GM23338 (cell line): ENCODE measurements around the gene CACNA2D3. TPM values are rescaled to one million over a fixed set of nuclear protein-coding genes. Genes with fewer than 3 reads are reported as not detected.

Experiments used
- ATAC-seq: fragments of 200-7000 bp; cut with Tn5 transposase; 3 replicates; pipeline ENCODE4 v1.9.1; 2020
- DNase-seq: peaks from one replicate; pipeline ENCODE4 v3.0.0-alpha.2; 2015; ENCODE audit warnings: low spot score
- H2AFZ ChIP-seq: fragments of 200-600 bp; sonication (generic); 2 replicates; pipeline ENCODE4 v1.8.0; 2016; ENCODE audit warnings: antibody characterized with exemption, mild to moderate bottlenecking, moderate library complexity
- H3F3A ChIP-seq: fragments of 200-600 bp; sonication (generic); replicated peaks from 2 replicates; pipeline ENCODE4 v1.8.0; 2017; ENCODE audit warnings: antibody characterized with exemption, mixed run types, low read depth
- H3K27ac ChIP-seq: fragments of 200-600 bp; sonication (generic); 2 replicates; pipeline ENCODE4 v1.6.1; 2016; ENCODE audit warnings: low read depth
- H3K27me3 ChIP-seq: fragments of 200-600 bp; sonication (generic); 2 replicates; pipeline ENCODE4 v1.8.0; 2016; ENCODE audit warnings: mild to moderate bottlenecking, mixed run types, moderate library complexity; ENCODE audit not compliant: insufficient read depth
- H3K36me3 ChIP-seq: fragments of 200-600 bp; sonication (generic); 2 replicates; pipeline ENCODE4 v1.8.0; 2016; ENCODE audit warnings: mild to moderate bottlenecking; ENCODE audit not compliant: insufficient read depth
- H3K4me1 ChIP-seq: fragments of 200-600 bp; sonication (generic); 2 replicates; pipeline ENCODE4 v1.8.0; 2016; ENCODE audit warnings: mild to moderate bottlenecking, moderate library complexity; ENCODE audit not compliant: insufficient read depth
- H3K4me2 ChIP-seq: fragments of 200-600 bp; sonication (generic); 2 replicates; pipeline ENCODE4 v1.7.1; 2017; ENCODE audit warnings: mixed run types
- H3K4me3 ChIP-seq: fragments of 200-600 bp; sonication (generic); 2 replicates; pipeline ENCODE4 v1.6.1; 2016; ENCODE audit warnings: mixed run types
- H3K79me2 ChIP-seq: fragments of 200-600 bp; sonication (generic); replicated peaks from 2 replicates; pipeline ENCODE4 v1.8.0; 2017; ENCODE audit warnings: mild to moderate bottlenecking; ENCODE audit not compliant: insufficient read depth
- H3K9me2 ChIP-seq: fragments of 200-600 bp; sonication (generic); 2 replicates; pipeline ENCODE4 v1.8.0; 2017; ENCODE audit not compliant: insufficient read depth
- H4K20me1 ChIP-seq: fragments of 200-600 bp; sonication (generic); replicated peaks from 2 replicates; pipeline ENCODE4 v1.8.0; 2017; ENCODE audit warnings: mild to moderate bottlenecking; ENCODE audit not compliant: insufficient read depth
- H3K27ac Mint-ChIP-seq: 2 replicates; pipeline ENCODE4 v1.8.0; 2020; ENCODE audit warnings: inconsistent platforms, mild to moderate bottlenecking, moderate library complexity, mixed read lengths
- H3K27me3 Mint-ChIP-seq: 3 replicates; pipeline ENCODE4 v1.8.0; 2022; ENCODE audit warnings: low read depth, mild to moderate bottlenecking, moderate library complexity, mixed read lengths, inconsistent platforms; ENCODE audit not compliant: insufficient read depth, poor library complexity
- H3K36me3 Mint-ChIP-seq: 3 replicates; pipeline ENCODE4 v1.8.0; 2021; ENCODE audit warnings: low read depth, mild to moderate bottlenecking, inconsistent platforms, moderate library complexity, mixed read lengths
- H3K4me1 Mint-ChIP-seq: 3 replicates; pipeline ENCODE4 v1.8.0; 2020; ENCODE audit warnings: mild to moderate bottlenecking, inconsistent platforms, mixed read lengths
- H3K4me3 Mint-ChIP-seq: 3 replicates; pipeline ENCODE4 v1.8.0; 2021; ENCODE audit warnings: moderate library complexity, mild to moderate bottlenecking, inconsistent platforms, mixed read lengths
- H3K9me3 Mint-ChIP-seq: 3 replicates; pipeline ENCODE4 v1.8.0; 2020; ENCODE audit warnings: moderate library complexity, mild to moderate bottlenecking, inconsistent platforms, mixed read lengths
- NANOG ChIP-seq: IDR thresholded peaks from 2 replicates; pipeline ENCODE4 v1.6.1; 2016; ENCODE audit warnings: antibody characterized with exemption, borderline replicate concordance
- POLR2AphosphoS5 ChIP-seq: IDR thresholded peaks from 2 replicates; pipeline ENCODE4 v1.6.1; 2016; ENCODE audit warnings: antibody characterized with exemption, low read depth
- polyA plus RNA-seq: library from polyadenylated mRNA; unstranded; fragments of >200 nt; fragmentation: Nextera tagmentation; extraction: Ambion mirVana; gene quantifications from 2 replicates; pipeline ENCODE4 v1.2.1, GENCODE V29; 2016
- total RNA-seq: library from RNA; depleted of rRNA; stranded (reverse); fragments of >200 nt; shearing (Covaris generic); gene quantifications from 2 replicates; pipeline ENCODE4 v1.2.3, GENCODE V29; 2014
- TF ChIP-seq, protein P1 (sequence below), 2 experiments: fragments of 200-600 bp in 1 of 2; sonication (generic) in 1 of 2; conservative IDR thresholded peaks; 2 replicates each; pipeline versions ENCODE4 v1.5.1 to v1.6.1; 2016 to 2017; ENCODE audit warnings: antibody characterized with exemption in 2 of 2, low read depth in 2 of 2, mild to moderate bottlenecking in 2 of 2, moderate library complexity in 1 of 2
- TF ChIP-seq, protein P2 (sequence below): IDR thresholded peaks from one replicate; pipeline ENCODE4 v1.6.1; 2018; ENCODE audit warnings: antibody characterized with exemption; ENCODE audit not compliant: unreplicated experiment
- TF ChIP-seq, protein P3 (sequence below): fragments of 250-450 bp; sonication (Bioruptor Pico); IDR thresholded peaks from 2 replicates; pipeline ENCODE4 v1.5.0; 2020; ENCODE audit warnings: mild to moderate bottlenecking, moderate library complexity

CACNA2D3 gene
- total and polyA plus RNA-seq, 2 experiments from 2014 or later: 2.2 to 2.3 TPM

DNA sequence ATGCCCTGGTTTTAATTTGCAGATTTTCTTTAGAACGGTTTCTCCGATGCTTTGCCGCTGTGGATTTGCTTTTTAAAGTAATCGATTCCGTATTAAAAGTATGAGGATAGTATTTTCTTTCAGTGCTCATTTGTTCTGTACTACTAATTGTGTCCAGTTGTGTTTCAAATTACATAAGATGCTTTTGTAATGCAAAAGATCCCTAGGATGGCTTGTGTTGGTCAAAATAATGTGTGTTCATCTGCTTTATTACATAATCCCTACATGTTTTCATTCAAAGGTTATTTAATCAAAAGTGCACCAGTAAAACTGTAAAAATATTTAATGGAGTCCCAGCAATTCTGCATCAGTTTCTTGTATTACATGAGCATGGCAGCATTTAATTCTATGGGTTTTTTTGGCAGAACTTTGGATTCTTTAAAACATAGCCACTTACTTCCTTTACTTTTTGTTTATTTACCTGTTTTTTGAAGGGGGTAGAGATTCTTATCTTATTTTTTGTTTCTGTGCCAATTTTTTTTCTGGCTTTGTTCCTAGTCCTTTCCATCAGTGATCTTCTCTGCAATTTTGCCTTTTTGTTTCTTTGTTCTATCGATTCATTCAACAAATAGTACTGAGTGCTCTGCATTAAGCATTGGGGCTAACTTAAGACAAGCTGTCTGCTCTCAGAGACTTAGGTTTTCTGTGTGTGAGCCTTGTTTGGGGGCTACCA, 452.7 kb downstream of the CACNA2D3 start:
- Mint-ChIP-seq H3K27ac (no peak overlapping the region), H3K4me3 (no peak overlapping the region), H3K36me3 (no peaks in the 10 kb centered on the region), H3K4me1 (peaks cover 12% of the 10 kb centered on the region), H3K27me3 (no peaks in the 10 kb centered on the region), H3K9me3 (no peaks in the 10 kb centered on the region)
- Histone ChIP-seq H3K27me3 (no peaks in the 10 kb centered on the region), H3F3A (no peaks in the 10 kb centered on the region), H3K36me3 (no peaks in the 10 kb centered on the region), H3K4me3 (no peak overlapping the region), H2AFZ (no peak overlapping the region), H3K27ac (no peak overlapping the region), H3K79me2 (no peaks in the 10 kb centered on the region), H3K9me2 (0 out of 2 replicates have a peak, but pooled peaks cover 9% of the 10 kb centered on the region), H3K4me1 (peaks cover 4% of the 10 kb centered on the region), H4K20me1 (no peaks in the 10 kb centered on the region; the same call in 1 of the 2 replicates), H3K4me2 (no peak overlapping the region)
- no peak for DNase-seq
- TF ChIP-seq, protein P1, sequence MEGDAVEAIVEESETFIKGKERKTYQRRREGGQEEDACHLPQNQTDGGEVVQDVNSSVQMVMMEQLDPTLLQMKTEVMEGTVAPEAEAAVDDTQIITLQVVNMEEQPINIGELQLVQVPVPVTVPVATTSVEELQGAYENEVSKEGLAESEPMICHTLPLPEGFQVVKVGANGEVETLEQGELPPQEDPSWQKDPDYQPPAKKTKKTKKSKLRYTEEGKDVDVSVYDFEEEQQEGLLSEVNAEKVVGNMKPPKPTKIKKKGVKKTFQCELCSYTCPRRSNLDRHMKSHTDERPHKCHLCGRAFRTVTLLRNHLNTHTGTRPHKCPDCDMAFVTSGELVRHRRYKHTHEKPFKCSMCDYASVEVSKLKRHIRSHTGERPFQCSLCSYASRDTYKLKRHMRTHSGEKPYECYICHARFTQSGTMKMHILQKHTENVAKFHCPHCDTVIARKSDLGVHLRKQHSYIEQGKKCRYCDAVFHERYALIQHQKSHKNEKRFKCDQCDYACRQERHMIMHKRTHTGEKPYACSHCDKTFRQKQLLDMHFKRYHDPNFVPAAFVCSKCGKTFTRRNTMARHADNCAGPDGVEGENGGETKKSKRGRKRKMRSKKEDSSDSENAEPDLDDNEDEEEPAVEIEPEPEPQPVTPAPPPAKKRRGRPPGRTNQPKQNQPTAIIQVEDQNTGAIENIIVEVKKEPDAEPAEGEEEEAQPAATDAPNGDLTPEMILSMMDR (conservative IDR thresholded peaks at IDR 0.05; ENCODE audit: low read depth in 2 of 2): no peak
- TF ChIP-seq NANOG: no peak
- TF ChIP-seq, protein P2, sequence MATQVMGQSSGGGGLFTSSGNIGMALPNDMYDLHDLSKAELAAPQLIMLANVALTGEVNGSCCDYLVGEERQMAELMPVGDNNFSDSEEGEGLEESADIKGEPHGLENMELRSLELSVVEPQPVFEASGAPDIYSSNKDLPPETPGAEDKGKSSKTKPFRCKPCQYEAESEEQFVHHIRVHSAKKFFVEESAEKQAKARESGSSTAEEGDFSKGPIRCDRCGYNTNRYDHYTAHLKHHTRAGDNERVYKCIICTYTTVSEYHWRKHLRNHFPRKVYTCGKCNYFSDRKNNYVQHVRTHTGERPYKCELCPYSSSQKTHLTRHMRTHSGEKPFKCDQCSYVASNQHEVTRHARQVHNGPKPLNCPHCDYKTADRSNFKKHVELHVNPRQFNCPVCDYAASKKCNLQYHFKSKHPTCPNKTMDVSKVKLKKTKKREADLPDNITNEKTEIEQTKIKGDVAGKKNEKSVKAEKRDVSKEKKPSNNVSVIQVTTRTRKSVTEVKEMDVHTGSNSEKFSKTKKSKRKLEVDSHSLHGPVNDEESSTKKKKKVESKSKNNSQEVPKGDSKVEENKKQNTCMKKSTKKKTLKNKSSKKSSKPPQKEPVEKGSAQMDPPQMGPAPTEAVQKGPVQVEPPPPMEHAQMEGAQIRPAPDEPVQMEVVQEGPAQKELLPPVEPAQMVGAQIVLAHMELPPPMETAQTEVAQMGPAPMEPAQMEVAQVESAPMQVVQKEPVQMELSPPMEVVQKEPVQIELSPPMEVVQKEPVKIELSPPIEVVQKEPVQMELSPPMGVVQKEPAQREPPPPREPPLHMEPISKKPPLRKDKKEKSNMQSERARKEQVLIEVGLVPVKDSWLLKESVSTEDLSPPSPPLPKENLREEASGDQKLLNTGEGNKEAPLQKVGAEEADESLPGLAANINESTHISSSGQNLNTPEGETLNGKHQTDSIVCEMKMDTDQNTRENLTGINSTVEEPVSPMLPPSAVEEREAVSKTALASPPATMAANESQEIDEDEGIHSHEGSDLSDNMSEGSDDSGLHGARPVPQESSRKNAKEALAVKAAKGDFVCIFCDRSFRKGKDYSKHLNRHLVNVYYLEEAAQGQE: no peak
- TF ChIP-seq, protein P3, sequence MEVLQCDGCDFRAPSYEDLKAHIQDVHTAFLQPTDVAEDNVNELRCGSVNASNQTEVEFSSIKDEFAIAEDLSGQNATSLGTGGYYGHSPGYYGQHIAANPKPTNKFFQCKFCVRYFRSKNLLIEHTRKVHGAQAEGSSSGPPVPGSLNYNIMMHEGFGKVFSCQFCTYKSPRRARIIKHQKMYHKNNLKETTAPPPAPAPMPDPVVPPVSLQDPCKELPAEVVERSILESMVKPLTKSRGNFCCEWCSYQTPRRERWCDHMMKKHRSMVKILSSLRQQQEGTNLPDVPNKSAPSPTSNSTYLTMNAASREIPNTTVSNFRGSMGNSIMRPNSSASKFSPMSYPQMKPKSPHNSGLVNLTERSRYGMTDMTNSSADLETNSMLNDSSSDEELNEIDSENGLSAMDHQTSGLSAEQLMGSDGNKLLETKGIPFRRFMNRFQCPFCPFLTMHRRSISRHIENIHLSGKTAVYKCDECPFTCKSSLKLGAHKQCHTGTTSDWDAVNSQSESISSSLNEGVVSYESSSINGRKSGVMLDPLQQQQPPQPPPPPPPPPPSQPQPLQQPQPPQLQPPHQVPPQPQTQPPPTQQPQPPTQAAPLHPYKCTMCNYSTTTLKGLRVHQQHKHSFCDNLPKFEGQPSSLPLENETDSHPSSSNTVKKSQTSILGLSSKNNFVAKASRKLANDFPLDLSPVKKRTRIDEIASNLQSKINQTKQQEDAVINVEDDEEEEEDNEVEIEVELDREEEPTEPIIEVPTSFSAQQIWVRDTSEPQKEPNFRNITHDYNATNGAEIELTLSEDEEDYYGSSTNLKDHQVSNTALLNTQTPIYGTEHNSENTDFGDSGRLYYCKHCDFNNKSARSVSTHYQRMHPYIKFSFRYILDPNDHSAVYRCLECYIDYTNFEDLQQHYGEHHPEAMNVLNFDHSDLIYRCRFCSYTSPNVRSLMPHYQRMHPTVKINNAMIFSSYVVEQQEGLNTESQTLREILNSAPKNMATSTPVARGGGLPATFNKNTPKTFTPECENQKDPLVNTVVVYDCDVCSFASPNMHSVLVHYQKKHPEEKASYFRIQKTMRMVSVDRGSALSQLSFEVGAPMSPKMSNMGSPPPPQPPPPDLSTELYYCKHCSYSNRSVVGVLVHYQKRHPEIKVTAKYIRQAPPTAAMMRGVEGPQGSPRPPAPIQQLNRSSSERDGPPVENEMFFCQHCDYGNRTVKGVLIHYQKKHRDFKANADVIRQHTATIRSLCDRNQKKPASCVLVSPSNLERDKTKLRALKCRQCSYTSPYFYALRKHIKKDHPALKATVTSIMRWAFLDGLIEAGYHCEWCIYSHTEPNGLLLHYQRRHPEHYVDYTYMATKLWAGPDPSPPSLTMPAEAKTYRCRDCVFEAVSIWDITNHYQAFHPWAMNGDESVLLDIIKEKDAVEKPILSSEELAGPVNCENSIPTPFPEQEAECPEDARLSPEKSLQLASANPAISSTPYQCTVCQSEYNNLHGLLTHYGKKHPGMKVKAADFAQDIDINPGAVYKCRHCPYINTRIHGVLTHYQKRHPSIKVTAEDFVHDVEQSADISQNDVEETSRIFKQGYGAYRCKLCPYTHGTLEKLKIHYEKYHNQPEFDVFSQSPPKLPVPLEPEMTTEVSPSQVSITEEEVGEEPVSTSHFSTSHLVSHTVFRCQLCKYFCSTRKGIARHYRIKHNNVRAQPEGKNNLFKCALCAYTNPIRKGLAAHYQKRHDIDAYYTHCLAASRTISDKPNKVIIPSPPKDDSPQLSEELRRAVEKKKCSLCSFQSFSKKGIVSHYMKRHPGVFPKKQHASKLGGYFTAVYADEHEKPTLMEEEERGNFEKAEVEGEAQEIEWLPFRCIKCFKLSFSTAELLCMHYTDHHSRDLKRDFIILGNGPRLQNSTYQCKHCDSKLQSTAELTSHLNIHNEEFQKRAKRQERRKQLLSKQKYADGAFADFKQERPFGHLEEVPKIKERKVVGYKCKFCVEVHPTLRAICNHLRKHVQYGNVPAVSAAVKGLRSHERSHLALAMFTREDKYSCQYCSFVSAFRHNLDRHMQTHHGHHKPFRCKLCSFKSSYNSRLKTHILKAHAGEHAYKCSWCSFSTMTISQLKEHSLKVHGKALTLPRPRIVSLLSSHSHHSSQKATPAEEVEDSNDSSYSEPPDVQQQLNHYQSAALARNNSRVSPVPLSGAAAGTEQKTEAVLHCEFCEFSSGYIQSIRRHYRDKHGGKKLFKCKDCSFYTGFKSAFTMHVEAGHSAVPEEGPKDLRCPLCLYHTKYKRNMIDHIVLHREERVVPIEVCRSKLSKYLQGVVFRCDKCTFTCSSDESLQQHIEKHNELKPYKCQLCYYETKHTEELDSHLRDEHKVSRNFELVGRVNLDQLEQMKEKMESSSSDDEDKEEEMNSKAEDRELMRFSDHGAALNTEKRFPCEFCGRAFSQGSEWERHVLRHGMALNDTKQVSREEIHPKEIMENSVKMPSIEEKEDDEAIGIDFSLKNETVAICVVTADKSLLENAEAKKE (CRISPR knock-in tag): no peak
- TF ChIP-seq POLR2AphosphoS5: no peak
- no peak for ATAC-seq
